Ishikawa (cell line): Measurements from ENCODE around the gene NDUFB8.

Experiments used
- CEBPB ChIP-seq: IDR thresholded peaks from 2 replicates; pipeline ENCODE4 v1.6.1; 2012
- CREB1 ChIP-seq: IDR thresholded peaks from 2 replicates; pipeline ENCODE4 v1.6.1; 2012; ENCODE audit warnings: low read depth
- EP300 ChIP-seq: IDR thresholded peaks from 2 replicates; pipeline ENCODE4 v1.6.1; 2012; ENCODE audit warnings: borderline replicate concordance
- MAX ChIP-seq: IDR thresholded peaks from 2 replicates; pipeline ENCODE4 v1.6.1; 2012
- RAD21 ChIP-seq: IDR thresholded peaks from 2 replicates; pipeline ENCODE4 v1.6.1; 2012; ENCODE audit warnings: low read depth
- REST ChIP-seq: IDR thresholded peaks from 2 replicates; pipeline ENCODE4 v1.6.1; 2012; ENCODE audit warnings: low read depth, mild to moderate bottlenecking
- TAF1 ChIP-seq: IDR thresholded peaks from 2 replicates; pipeline ENCODE4 v1.6.1; 2012; ENCODE audit warnings: low read depth, mild to moderate bottlenecking
- USF1 ChIP-seq: IDR thresholded peaks from 2 replicates; pipeline ENCODE4 v1.6.1; 2012
- YY1 ChIP-seq: IDR thresholded peaks from 2 replicates; pipeline ENCODE4 v1.6.1; 2012; ENCODE audit warnings: low read depth
- ZBTB7A ChIP-seq: IDR thresholded peaks from 2 replicates; pipeline ENCODE4 v1.6.1; 2012; ENCODE audit warnings: low read depth

- TF ChIP-seq REST = no peak
- no peak for TF ChIP-seq MAX
- TF ChIP-seq CREB1 = no peak
- TF ChIP-seq YY1 = no peak
- no peak for TF ChIP-seq CEBPB
- TF ChIP-seq ZBTB7A = no peak
- no peak for TF ChIP-seq EP300
- no peak for TF ChIP-seq USF1
- no peak for TF ChIP-seq TAF1
- TF ChIP-seq RAD21 = no peak
Measured at GRCh38 chr10:100568912-100569311, 39.2 kb upstream of the NDUFB8 start.
